NCI-H82 treated with DMSO at 0.1 percent for 48 hours (cell line): ENCODE data around the gene SH3PXD2A.
A peak's percentile ranks its signal among the peaks of the same experiment; 100 is the strongest.

ENCODE experiments used
- DNase-seq: peaks from one replicate; lab custom pipeline; 2025; ENCODE audit not compliant: unreplicated experiment; lab: John Stamatoyannopoulos, UW

The SH3PXD2A gene

GRCh38 chr10:103727991-103728689 is 127.2 kb downstream of the SH3PXD2A start:
- DNase-seq, result no peak

- DNase-seq, result no peak
These were observed 127.8 kb downstream of the SH3PXD2A start for GRCh38 chr10:103727546-103727963.

- DNase-seq, result no peak
These were observed 128.7 kb downstream of the SH3PXD2A start for GRCh38 chr10:103726637-103727036.

GRCh38 chr10:103725242-103725641 is 130.1 kb downstream of the SH3PXD2A start:
- DNase-seq, result no peak

- DNase-seq, result no peak
These were observed 130.6 kb downstream of the SH3PXD2A start for GRCh38 chr10:103724771-103725170.

- no peak for DNase-seq
These were observed 131.3 kb downstream of the SH3PXD2A start for GRCh38 chr10:103724074-103724473.

- DNase-seq, result no peak
These were observed 131.8 kb downstream of the SH3PXD2A start for GRCh38 chr10:103723557-103723956.

- DNase-seq, result no peak
These were observed 132.7 kb downstream of the SH3PXD2A start for GRCh38 chr10:103722632-103723031.

GRCh38 chr10:103720964-103721335 is 134.4 kb downstream of the SH3PXD2A start:
- no peak for DNase-seq

GRCh38 chr10:103720328-103720963 is 134.9 kb downstream of the SH3PXD2A start:
- DNase-seq, result no peak

- DNase-seq, result no peak
These were observed 136.3 kb downstream of the SH3PXD2A start for GRCh38 chr10:103719036-103719435.

GRCh38 chr10:103718247-103718620 is 137.1 kb downstream of the SH3PXD2A start:
- no peak for DNase-seq

- DNase-seq, result no peak
These were observed 137.8 kb downstream of the SH3PXD2A start for GRCh38 chr10:103717341-103718246.

GRCh38 chr10:103716206-103717160 is 138.9 kb downstream of the SH3PXD2A start:
- no peak for DNase-seq

- DNase-seq, result no peak
These were observed 139.9 kb downstream of the SH3PXD2A start for GRCh38 chr10:103715430-103715829.

- no peak for DNase-seq
These were observed 141.0 kb downstream of the SH3PXD2A start for GRCh38 chr10:103714232-103714891.

- DNase-seq, result no peak
These were observed 141.7 kb downstream of the SH3PXD2A start for GRCh38 chr10:103713676-103714075.

GRCh38 chr10:103712898-103713498 is 142.4 kb downstream of the SH3PXD2A start:
- DNase-seq, result peak; percentile 32

- DNase-seq, result no peak
These were observed 143.2 kb downstream of the SH3PXD2A start for GRCh38 chr10:103712146-103712545.
